GM23338 (cell line): ENCODE results near the gene TENT5A. TPM values are rescaled to one million over a fixed set of nuclear protein-coding genes. Genes with fewer than 3 reads are reported as not detected.

Experiments used
- ATAC-seq: fragments of 200-7000 bp; cut with Tn5 transposase; 3 replicates; pipeline ENCODE4 v1.9.1; 2020
- DNase-seq: peaks from one replicate; pipeline ENCODE4 v3.0.0-alpha.2; 2015; ENCODE audit warnings: low spot score
- H2AFZ ChIP-seq: fragments of 200-600 bp; sonication (generic); 2 replicates; pipeline ENCODE4 v1.8.0; 2016; ENCODE audit warnings: antibody characterized with exemption, mild to moderate bottlenecking, moderate library complexity
- H3F3A ChIP-seq: fragments of 200-600 bp; sonication (generic); replicated peaks from 2 replicates; pipeline ENCODE4 v1.8.0; 2017; ENCODE audit warnings: antibody characterized with exemption, mixed run types, low read depth
- H3K27ac ChIP-seq: fragments of 200-600 bp; sonication (generic); 2 replicates; pipeline ENCODE4 v1.6.1; 2016; ENCODE audit warnings: low read depth
- H3K27me3 ChIP-seq: fragments of 200-600 bp; sonication (generic); 2 replicates; pipeline ENCODE4 v1.8.0; 2016; ENCODE audit warnings: mild to moderate bottlenecking, mixed run types, moderate library complexity; ENCODE audit not compliant: insufficient read depth
- H3K36me3 ChIP-seq: fragments of 200-600 bp; sonication (generic); 2 replicates; pipeline ENCODE4 v1.8.0; 2016; ENCODE audit warnings: mild to moderate bottlenecking; ENCODE audit not compliant: insufficient read depth
- H3K4me1 ChIP-seq: fragments of 200-600 bp; sonication (generic); 2 replicates; pipeline ENCODE4 v1.8.0; 2016; ENCODE audit warnings: mild to moderate bottlenecking, moderate library complexity; ENCODE audit not compliant: insufficient read depth
- H3K4me2 ChIP-seq: fragments of 200-600 bp; sonication (generic); 2 replicates; pipeline ENCODE4 v1.7.1; 2017; ENCODE audit warnings: mixed run types
- H3K4me3 ChIP-seq: fragments of 200-600 bp; sonication (generic); 2 replicates; pipeline ENCODE4 v1.6.1; 2016; ENCODE audit warnings: mixed run types
- H3K79me2 ChIP-seq: fragments of 200-600 bp; sonication (generic); replicated peaks from 2 replicates; pipeline ENCODE4 v1.8.0; 2017; ENCODE audit warnings: mild to moderate bottlenecking; ENCODE audit not compliant: insufficient read depth
- H3K9me2 ChIP-seq: fragments of 200-600 bp; sonication (generic); 2 replicates; pipeline ENCODE4 v1.8.0; 2017; ENCODE audit not compliant: insufficient read depth
- H4K20me1 ChIP-seq: fragments of 200-600 bp; sonication (generic); replicated peaks from 2 replicates; pipeline ENCODE4 v1.8.0; 2017; ENCODE audit warnings: mild to moderate bottlenecking; ENCODE audit not compliant: insufficient read depth
- H3K27ac Mint-ChIP-seq: 2 replicates; pipeline ENCODE4 v1.8.0; 2020; ENCODE audit warnings: inconsistent platforms, mild to moderate bottlenecking, moderate library complexity, mixed read lengths
- H3K27me3 Mint-ChIP-seq: 3 replicates; pipeline ENCODE4 v1.8.0; 2022; ENCODE audit warnings: low read depth, mild to moderate bottlenecking, moderate library complexity, mixed read lengths, inconsistent platforms; ENCODE audit not compliant: insufficient read depth, poor library complexity
- H3K36me3 Mint-ChIP-seq: 3 replicates; pipeline ENCODE4 v1.8.0; 2021; ENCODE audit warnings: low read depth, mild to moderate bottlenecking, inconsistent platforms, moderate library complexity, mixed read lengths
- H3K4me1 Mint-ChIP-seq: 3 replicates; pipeline ENCODE4 v1.8.0; 2020; ENCODE audit warnings: mild to moderate bottlenecking, inconsistent platforms, mixed read lengths
- H3K4me3 Mint-ChIP-seq: 3 replicates; pipeline ENCODE4 v1.8.0; 2021; ENCODE audit warnings: moderate library complexity, mild to moderate bottlenecking, inconsistent platforms, mixed read lengths
- H3K9me3 Mint-ChIP-seq: 3 replicates; pipeline ENCODE4 v1.8.0; 2020; ENCODE audit warnings: moderate library complexity, mild to moderate bottlenecking, inconsistent platforms, mixed read lengths
- EZH2phosphoT487 ChIP-seq: fragments of 200-600 bp; sonication (generic); IDR thresholded peaks from one replicate; pipeline ENCODE4 v1.8.1; 2018; ENCODE audit warnings: antibody characterized with exemption; ENCODE audit not compliant: unreplicated experiment
- JUNB ChIP-seq: IDR thresholded peaks from one replicate; pipeline ENCODE4 v1.6.1; 2016; ENCODE audit warnings: antibody characterized with exemption; ENCODE audit not compliant: unreplicated experiment
- NANOG ChIP-seq: IDR thresholded peaks from 2 replicates; pipeline ENCODE4 v1.6.1; 2016; ENCODE audit warnings: antibody characterized with exemption, borderline replicate concordance
- POLR2AphosphoS5 ChIP-seq: IDR thresholded peaks from 2 replicates; pipeline ENCODE4 v1.6.1; 2016; ENCODE audit warnings: antibody characterized with exemption, low read depth
- ZNF331 ChIP-seq: fragments of 250-450 bp; sonication (Bioruptor Pico); IDR thresholded peaks from 2 replicates; pipeline ENCODE4 v1.5.0; 2020; ENCODE audit warnings: low read depth, mild to moderate bottlenecking, moderate library complexity
- polyA plus RNA-seq: library from polyadenylated mRNA; unstranded; fragments of >200 nt; fragmentation: Nextera tagmentation; extraction: Ambion mirVana; gene quantifications from 2 replicates; pipeline ENCODE4 v1.2.1, GENCODE V29; 2016
- total RNA-seq: library from RNA; depleted of rRNA; stranded (reverse); fragments of >200 nt; shearing (Covaris generic); gene quantifications from 2 replicates; pipeline ENCODE4 v1.2.3, GENCODE V29; 2014
- TF ChIP-seq, protein P1 (sequence below): fragments of 250-450 bp; sonication (Bioruptor Pico); IDR thresholded peaks from 2 replicates; pipeline ENCODE4 v1.5.0; 2020; ENCODE audit warnings: mild to moderate bottlenecking, moderate library complexity
- TF ChIP-seq, protein P2 (sequence below), 2 experiments: fragments of 200-600 bp in 1 of 2; sonication (generic) in 1 of 2; conservative IDR thresholded peaks; 2 replicates each; pipeline versions ENCODE4 v1.5.1 to v1.6.1; 2016 to 2017; ENCODE audit warnings: antibody characterized with exemption in 2 of 2, low read depth in 2 of 2, mild to moderate bottlenecking in 2 of 2, moderate library complexity in 1 of 2

Gene TENT5A
- total and polyA plus RNA-seq, 2 experiments from 2014 or later = 3.8 to 4.7 TPM

DNA sequence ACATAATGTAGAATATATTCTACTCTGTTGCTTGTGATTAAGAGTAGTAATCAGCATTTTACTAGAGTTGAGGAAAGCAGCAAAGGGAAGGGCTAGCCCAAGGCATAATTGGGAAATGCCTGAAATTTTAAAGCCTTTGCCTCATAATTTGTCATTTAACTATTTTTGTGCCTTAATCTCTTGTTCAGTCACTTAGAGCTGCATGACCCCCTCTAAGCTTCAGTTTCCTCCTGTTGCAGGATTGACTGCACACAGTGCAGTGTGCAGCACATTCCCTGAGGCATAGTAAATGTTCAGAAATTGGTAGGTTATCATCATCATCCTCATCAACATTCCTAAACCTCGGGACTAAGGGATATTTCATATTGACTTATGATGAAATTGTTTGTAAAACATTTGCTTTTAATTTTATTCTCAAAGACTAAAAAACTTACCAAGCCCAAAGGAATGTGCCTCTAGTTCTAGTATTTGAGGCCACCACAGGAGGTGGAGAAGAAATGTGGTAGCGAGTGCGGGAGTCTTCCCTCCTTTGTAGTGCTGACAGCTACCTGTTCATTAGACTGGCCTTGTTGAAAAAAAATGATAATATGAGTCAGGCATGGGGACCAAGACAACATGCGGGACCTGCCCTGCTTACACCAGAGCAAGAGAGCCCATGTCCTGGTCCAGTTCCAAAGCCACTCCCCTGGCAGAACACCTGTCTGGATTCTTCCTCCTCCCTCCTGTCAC lies 14.8 kb upstream of the TENT5A start (continued):
- TF ChIP-seq, protein P1, sequence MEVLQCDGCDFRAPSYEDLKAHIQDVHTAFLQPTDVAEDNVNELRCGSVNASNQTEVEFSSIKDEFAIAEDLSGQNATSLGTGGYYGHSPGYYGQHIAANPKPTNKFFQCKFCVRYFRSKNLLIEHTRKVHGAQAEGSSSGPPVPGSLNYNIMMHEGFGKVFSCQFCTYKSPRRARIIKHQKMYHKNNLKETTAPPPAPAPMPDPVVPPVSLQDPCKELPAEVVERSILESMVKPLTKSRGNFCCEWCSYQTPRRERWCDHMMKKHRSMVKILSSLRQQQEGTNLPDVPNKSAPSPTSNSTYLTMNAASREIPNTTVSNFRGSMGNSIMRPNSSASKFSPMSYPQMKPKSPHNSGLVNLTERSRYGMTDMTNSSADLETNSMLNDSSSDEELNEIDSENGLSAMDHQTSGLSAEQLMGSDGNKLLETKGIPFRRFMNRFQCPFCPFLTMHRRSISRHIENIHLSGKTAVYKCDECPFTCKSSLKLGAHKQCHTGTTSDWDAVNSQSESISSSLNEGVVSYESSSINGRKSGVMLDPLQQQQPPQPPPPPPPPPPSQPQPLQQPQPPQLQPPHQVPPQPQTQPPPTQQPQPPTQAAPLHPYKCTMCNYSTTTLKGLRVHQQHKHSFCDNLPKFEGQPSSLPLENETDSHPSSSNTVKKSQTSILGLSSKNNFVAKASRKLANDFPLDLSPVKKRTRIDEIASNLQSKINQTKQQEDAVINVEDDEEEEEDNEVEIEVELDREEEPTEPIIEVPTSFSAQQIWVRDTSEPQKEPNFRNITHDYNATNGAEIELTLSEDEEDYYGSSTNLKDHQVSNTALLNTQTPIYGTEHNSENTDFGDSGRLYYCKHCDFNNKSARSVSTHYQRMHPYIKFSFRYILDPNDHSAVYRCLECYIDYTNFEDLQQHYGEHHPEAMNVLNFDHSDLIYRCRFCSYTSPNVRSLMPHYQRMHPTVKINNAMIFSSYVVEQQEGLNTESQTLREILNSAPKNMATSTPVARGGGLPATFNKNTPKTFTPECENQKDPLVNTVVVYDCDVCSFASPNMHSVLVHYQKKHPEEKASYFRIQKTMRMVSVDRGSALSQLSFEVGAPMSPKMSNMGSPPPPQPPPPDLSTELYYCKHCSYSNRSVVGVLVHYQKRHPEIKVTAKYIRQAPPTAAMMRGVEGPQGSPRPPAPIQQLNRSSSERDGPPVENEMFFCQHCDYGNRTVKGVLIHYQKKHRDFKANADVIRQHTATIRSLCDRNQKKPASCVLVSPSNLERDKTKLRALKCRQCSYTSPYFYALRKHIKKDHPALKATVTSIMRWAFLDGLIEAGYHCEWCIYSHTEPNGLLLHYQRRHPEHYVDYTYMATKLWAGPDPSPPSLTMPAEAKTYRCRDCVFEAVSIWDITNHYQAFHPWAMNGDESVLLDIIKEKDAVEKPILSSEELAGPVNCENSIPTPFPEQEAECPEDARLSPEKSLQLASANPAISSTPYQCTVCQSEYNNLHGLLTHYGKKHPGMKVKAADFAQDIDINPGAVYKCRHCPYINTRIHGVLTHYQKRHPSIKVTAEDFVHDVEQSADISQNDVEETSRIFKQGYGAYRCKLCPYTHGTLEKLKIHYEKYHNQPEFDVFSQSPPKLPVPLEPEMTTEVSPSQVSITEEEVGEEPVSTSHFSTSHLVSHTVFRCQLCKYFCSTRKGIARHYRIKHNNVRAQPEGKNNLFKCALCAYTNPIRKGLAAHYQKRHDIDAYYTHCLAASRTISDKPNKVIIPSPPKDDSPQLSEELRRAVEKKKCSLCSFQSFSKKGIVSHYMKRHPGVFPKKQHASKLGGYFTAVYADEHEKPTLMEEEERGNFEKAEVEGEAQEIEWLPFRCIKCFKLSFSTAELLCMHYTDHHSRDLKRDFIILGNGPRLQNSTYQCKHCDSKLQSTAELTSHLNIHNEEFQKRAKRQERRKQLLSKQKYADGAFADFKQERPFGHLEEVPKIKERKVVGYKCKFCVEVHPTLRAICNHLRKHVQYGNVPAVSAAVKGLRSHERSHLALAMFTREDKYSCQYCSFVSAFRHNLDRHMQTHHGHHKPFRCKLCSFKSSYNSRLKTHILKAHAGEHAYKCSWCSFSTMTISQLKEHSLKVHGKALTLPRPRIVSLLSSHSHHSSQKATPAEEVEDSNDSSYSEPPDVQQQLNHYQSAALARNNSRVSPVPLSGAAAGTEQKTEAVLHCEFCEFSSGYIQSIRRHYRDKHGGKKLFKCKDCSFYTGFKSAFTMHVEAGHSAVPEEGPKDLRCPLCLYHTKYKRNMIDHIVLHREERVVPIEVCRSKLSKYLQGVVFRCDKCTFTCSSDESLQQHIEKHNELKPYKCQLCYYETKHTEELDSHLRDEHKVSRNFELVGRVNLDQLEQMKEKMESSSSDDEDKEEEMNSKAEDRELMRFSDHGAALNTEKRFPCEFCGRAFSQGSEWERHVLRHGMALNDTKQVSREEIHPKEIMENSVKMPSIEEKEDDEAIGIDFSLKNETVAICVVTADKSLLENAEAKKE (CRISPR knock-in tag) = no peak

DNA sequence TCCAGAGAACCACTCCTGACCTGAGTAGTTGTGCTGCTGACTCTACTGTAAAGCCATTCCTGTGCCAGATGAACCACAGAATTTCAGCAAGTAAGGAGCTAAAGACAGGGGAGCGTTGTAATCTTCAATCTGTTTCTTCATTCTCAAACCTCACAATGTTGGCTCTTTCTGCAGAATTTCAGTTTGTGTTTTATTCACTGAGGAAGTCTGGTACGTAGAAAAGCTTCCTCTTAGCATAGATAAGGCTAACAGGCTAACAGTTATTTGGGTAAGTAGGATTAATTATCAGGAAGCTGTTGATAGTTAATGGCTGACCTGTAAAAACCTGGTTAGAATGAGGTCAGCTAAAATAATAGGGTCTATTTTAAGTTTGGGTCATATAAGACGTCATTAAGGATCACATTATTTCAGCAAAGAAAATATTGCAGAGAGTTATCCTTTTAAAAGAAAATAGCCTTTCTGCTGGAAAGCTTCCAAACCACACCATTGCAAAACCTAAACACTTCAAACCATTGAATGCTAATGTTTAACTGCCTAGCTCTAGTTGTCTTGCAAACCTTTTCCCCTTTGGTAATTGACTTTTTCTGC lies 14.1 kb upstream of the TENT5A start:
- H3K79me2 ChIP-seq = no peaks in the 10 kb centered on the region
- ATAC-seq (no peak), DNase-seq (no peak)
- peaks cover 18% of the 10 kb centered on the region for H3K4me1 ChIP-seq
- no peaks in the 10 kb centered on the region for H3F3A ChIP-seq
- H3K4me3 Mint-ChIP-seq = no peak overlapping the region
- TF ChIP-seq JUNB (no peak), POLR2AphosphoS5 (no peak), NANOG (no peak), ZNF331 (CRISPR knock-in tag) (no peak), EZH2phosphoT487 (no peak)
- TF ChIP-seq, protein P2, sequence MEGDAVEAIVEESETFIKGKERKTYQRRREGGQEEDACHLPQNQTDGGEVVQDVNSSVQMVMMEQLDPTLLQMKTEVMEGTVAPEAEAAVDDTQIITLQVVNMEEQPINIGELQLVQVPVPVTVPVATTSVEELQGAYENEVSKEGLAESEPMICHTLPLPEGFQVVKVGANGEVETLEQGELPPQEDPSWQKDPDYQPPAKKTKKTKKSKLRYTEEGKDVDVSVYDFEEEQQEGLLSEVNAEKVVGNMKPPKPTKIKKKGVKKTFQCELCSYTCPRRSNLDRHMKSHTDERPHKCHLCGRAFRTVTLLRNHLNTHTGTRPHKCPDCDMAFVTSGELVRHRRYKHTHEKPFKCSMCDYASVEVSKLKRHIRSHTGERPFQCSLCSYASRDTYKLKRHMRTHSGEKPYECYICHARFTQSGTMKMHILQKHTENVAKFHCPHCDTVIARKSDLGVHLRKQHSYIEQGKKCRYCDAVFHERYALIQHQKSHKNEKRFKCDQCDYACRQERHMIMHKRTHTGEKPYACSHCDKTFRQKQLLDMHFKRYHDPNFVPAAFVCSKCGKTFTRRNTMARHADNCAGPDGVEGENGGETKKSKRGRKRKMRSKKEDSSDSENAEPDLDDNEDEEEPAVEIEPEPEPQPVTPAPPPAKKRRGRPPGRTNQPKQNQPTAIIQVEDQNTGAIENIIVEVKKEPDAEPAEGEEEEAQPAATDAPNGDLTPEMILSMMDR (conservative IDR thresholded peaks at IDR 0.05; ENCODE audit: low read depth in 2 of 2) = no peak
- peaks cover 5% of the 10 kb centered on the region; the same call in 1 of the 2 replicates for H3K9me2 ChIP-seq
- H3K4me1 Mint-ChIP-seq = peaks cover 12% of the 10 kb centered on the region; the same call in 2 of the 3 replicates
- H3K27me3 ChIP-seq = no peaks in the 10 kb centered on the region
- no peak overlapping the region for H3K27ac ChIP-seq
- no peaks in the 10 kb centered on the region for H3K27me3 Mint-ChIP-seq
- H3K9me3 Mint-ChIP-seq = no peaks in the 10 kb centered on the region; the same call in 2 of the 3 replicates
- no peaks in the 10 kb centered on the region for H3K36me3 Mint-ChIP-seq
- H3K36me3 ChIP-seq = no peaks in the 10 kb centered on the region
- H3K4me3 ChIP-seq = no peak overlapping the region
- H3K27ac Mint-ChIP-seq = no peak overlapping the region
- peak overlapping the region; percentile 25; the same call in 1 of the 2 replicates for H2AFZ ChIP-seq
- no peak overlapping the region for H3K4me2 ChIP-seq
- H4K20me1 ChIP-seq = no peaks in the 10 kb centered on the region
